GM10248 (cell line): ENCODE measurements around the gene LHPP.

Experiments used
- CTCF ChIA-PET: fragments of 300-600 bp; sonication (Branson Sonifier 250); formaldehyde crosslinking; extraction: SDS; loops from one replicate; lab custom pipeline; 2021; ENCODE audit warnings: antibody characterized with exemption; lab: Yijun Ruan, JAX
- POLR2A ChIA-PET: fragments of 350-650 bp; sonication (Branson Sonifier 250); formaldehyde crosslinking; extraction: SDS; loops from one replicate; lab custom pipeline; 2020; ENCODE audit warnings: antibody characterized with exemption; lab: Yijun Ruan, JAX
- DNase-seq: peaks from one replicate; pipeline ENCODE4 v3.0.0; 2012; ENCODE audit errors: extremely low spot score
- CTCF ChIP-seq: IDR thresholded peaks from 2 replicates; pipeline ENCODE4 v1.5.1; 2012; ENCODE audit warnings: mild to moderate bottlenecking, low read depth; ENCODE audit errors: extremely low read depth, missing control alignments, control extremely low read depth

The LHPP gene

DNA sequence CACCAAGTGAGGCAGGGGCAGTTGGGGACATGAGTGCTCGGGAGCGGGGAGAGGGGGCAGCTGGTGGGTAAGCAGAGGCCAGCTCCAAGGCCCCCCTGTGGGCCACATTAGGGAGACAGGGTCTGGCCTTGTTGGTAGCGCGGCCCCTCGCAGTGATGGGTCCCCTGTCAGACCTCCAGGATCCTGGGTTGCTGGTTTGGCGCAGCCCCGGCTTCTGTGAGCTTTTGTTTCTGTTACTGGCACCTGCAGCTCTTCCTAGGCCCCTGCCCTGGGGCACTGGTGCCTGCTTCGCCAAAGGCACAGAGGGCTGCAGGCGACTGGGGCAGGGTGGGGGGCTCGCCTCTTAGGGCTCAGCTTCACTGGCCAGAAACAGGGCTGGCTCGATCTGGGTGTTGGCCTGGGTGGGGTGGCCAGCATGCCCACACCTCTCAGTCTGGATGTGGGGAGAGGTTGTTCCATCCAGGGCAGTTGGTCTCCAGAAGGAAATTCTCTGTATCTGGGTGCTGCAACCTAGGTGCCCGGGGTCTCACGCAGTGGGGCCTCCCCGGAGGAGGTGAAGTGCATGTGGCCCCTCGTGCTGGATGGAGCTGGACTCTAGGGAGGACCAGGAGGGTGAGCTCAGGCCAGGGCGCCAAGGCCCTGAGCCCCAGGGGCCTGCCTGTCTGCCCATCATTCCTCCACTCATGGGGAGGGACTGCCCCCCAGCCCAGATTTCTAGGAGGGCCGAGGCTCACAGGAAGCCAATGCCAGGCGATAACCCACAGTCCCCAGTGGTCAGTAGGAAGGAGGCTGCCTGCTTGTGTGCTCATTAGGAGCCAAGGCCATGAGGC lies 138.6 kb downstream of the LHPP start:
- POLR2A ChIA-PET: no interaction called here
- CTCF ChIA-PET: interaction anchor here (1.1 to 1.4 kb wide), 4 partner anchors 8 to 15 kb away, joined by 3 to 4 read pairs (median 4); no protein-coding TSS in a partner anchor
- no peak for DNase-seq
- TF ChIP-seq CTCF: no peak

DNA sequence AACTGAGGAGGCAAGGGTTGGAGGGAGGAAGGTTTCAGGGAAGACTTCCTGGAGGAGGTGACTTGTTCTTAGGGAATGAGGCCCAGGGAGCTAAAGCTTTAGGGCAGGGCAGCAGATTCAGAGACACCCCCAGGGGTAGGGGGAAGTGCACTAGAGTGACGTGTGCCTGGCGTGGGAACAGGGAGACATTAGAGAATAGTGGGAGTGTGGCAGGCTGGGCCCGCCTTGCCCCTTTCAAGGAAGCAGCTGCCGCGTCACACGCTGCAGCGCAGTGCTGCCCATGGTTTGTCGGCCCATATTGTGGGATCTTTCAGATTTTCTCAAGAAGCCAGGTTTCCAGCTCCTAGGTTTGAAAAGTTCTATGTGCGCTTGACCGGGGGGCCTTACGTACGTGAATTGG lies 139.4 kb downstream of the LHPP start:
- ChIA-PET POLR2A (no interaction called here), CTCF (interaction anchor here (1.2 to 1.4 kb wide), 2 partner anchors 12 to 13 kb away, joined by 3 to 4 read pairs; no protein-coding TSS in a partner anchor)
- DNase-seq: no peak
- no peak for TF ChIP-seq CTCF

- POLR2A ChIA-PET: no interaction called here
- no peak for TF ChIP-seq CTCF
- no peak for DNase-seq
- CTCF ChIA-PET: interaction anchor here (1.2 kb wide), 1 partner anchor 9 kb away, joined by 4 read pairs; no protein-coding TSS in a partner anchor
Measured at GRCh38 chr10:124601431-124602120, 140.0 kb downstream of the LHPP start.

GRCh38 chr10:124602121-124602561 lies 140.5 kb downstream of the LHPP start:
- TF ChIP-seq CTCF: no peak
- ChIA-PET POLR2A (no interaction called here), CTCF (interaction anchor here (1.2 kb wide), 1 partner anchor 9 kb away, joined by 4 read pairs; no protein-coding TSS in a partner anchor)
- DNase-seq: no peak

DNA sequence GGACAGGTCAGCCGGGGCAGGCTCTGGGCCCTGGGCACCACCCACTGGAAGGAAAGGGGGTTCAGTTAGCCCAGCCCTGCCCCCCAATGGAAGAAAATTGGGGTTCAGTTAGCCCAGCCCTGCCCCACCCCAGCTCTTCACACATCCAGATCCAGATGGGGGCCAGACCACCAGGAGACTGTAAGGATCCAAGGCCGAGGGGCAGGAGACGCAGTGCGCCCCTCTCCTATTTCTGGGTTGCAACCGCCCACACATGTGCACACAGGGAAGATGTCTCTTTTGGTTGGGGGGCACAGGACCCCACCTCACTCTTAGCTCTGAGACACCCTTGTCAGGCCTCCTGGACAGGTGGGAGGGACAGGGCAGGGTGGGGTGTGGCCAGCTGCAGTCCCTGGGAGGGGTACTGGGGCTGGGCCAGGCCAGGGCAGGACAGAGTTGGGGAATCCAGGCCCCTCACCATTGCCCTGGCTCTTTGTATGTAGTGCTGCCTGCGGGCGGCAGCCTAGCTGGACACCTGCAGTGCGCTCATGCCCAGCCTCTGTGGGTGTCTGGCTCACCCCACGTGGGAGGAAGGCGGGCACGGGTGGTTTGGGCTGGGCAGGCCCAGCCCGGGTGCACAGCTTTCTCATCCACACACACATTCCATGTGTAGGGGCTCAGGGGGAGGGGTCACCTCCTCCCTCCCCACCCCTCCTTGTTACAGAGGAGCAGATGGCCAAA lies 141.2 kb downstream of the LHPP start:
- CTCF ChIA-PET: interaction anchor here (1.2 kb wide), 2 partner anchors 10 to 153 kb away, joined by 3 to 4 read pairs; no protein-coding TSS in a partner anchor
- POLR2A ChIA-PET: no interaction called here
- no peak for TF ChIP-seq CTCF
- DNase-seq: no peak
